Retina (tissue), 1 donor: ENCODE results near the gene FILIP1L.

Experiments
- DNase-seq: peaks from one replicate; pipeline ENCODE4 v3.0.0-alpha.2; 2016

Gene FILIP1L

GRCh38 chr3:100114413-100115030, at the start of gene FILIP1L:
Gene FILIP1L (minus strand): TSS chr3:100114501.
- DNase-seq: peak; percentile 85

GRCh38 chr3:100163787-100164186, 49.5 kb upstream of the FILIP1L start:
- DNase-seq: no peak

- no peak for DNase-seq
Observed at GRCh38 chr3:100160521-100160920, 46.2 kb upstream of the FILIP1L start.

GRCh38 chr3:100159331-100160153, 45.2 kb upstream of the FILIP1L start:
- no peak for DNase-seq

GRCh38 chr3:100158918-100159330, 44.6 kb upstream of the FILIP1L start:
- DNase-seq: no peak

- no peak for DNase-seq
Observed at GRCh38 chr3:100157685-100158084, 43.4 kb upstream of the FILIP1L start.

GRCh38 chr3:100155590-100155989, 41.3 kb upstream of the FILIP1L start:
- DNase-seq: no peak

- no peak for DNase-seq
Observed at GRCh38 chr3:100155128-100155527, 40.8 kb upstream of the FILIP1L start.

- DNase-seq: no peak
Observed at GRCh38 chr3:100154171-100154570, 39.9 kb upstream of the FILIP1L start.

GRCh38 chr3:100151024-100151707, 36.9 kb upstream of the FILIP1L start:
- DNase-seq: no peak

- DNase-seq: no peak
Observed at GRCh38 chr3:100150473-100150872, 36.2 kb upstream of the FILIP1L start.

- DNase-seq: no peak
Observed at GRCh38 chr3:100149713-100150415, 35.6 kb upstream of the FILIP1L start.

GRCh38 chr3:100149130-100149529, 34.8 kb upstream of the FILIP1L start:
- DNase-seq: no peak

GRCh38 chr3:100144255-100144866, 30.1 kb upstream of the FILIP1L start:
- DNase-seq: no peak

GRCh38 chr3:100141586-100141985, 27.3 kb upstream of the FILIP1L start:
- no peak for DNase-seq

- DNase-seq: no peak
Observed at GRCh38 chr3:100140976-100141375, 26.7 kb upstream of the FILIP1L start.

GRCh38 chr3:100136921-100137320, 22.6 kb upstream of the FILIP1L start:
- DNase-seq: no peak

- no peak for DNase-seq
Observed at GRCh38 chr3:100131241-100131640, 16.9 kb upstream of the FILIP1L start.

GRCh38 chr3:100129941-100130340, 15.6 kb upstream of the FILIP1L start:
- DNase-seq: no peak

- DNase-seq: no peak
Observed at GRCh38 chr3:100128565-100128964, 14.3 kb upstream of the FILIP1L start.

- no peak for DNase-seq
Observed at GRCh38 chr3:100127792-100128191, 13.5 kb upstream of the FILIP1L start.

GRCh38 chr3:100125161-100125938, 11.0 kb upstream of the FILIP1L start:
- DNase-seq: no peak
